H9 (cell line): ENCODE data around the gene TP53BP1. TPM values are rescaled to one million over a fixed set of nuclear protein-coding genes. Genes with fewer than 3 reads are reported as not detected.
A peak's percentile ranks its signal among the peaks of the same experiment; 100 is the strongest.

Experiments
- DNase-seq: peaks from one replicate; pipeline ENCODE4 v3.0.0-alpha.2; 2017
- H2AFZ ChIP-seq: one replicate; pipeline ENCODE4 v1.6.1; 2013; ENCODE audit warnings: mild to moderate bottlenecking, low read length, control low read depth, moderate library complexity
- H2AK5ac ChIP-seq: 2 replicates; pipeline ENCODE4 v1.6.1; 2013; ENCODE audit warnings: low read length, control low read depth, mixed read lengths; ENCODE audit not compliant: insufficient read length
- H2BK120ac ChIP-seq: one replicate; pipeline ENCODE4 v1.6.1; 2013; ENCODE audit warnings: low read depth, mild to moderate bottlenecking, low read length, control low read depth, inconsistent platforms; ENCODE audit not compliant: poor library complexity, severe bottlenecking
- H2BK12ac ChIP-seq: 2 replicates; pipeline ENCODE4 v1.6.1; 2013; ENCODE audit warnings: low read length, control low read depth, mixed read lengths, low read depth; ENCODE audit not compliant: insufficient read length
- H2BK15ac ChIP-seq: 2 replicates; pipeline ENCODE4 v1.6.1; 2013; ENCODE audit warnings: low read depth, low read length, control low read depth
- H2BK20ac ChIP-seq: one replicate; pipeline ENCODE4 v1.6.1; 2013; ENCODE audit warnings: low read depth, mild to moderate bottlenecking, low read length, control low read depth, inconsistent platforms; ENCODE audit not compliant: poor library complexity, severe bottlenecking
- H2BK5ac ChIP-seq: 2 replicates; pipeline ENCODE4 v1.6.1; 2013; ENCODE audit warnings: low read length, control low read depth, mixed read lengths; ENCODE audit not compliant: insufficient read length
- H3K14ac ChIP-seq: 2 replicates; pipeline ENCODE4 v1.6.1; 2013; ENCODE audit warnings: low read length, control low read depth; ENCODE audit not compliant: insufficient read depth
- H3K18ac ChIP-seq: 2 replicates; pipeline ENCODE4 v1.6.1; 2013; ENCODE audit warnings: low read depth, mild to moderate bottlenecking, mixed read lengths, low read length, control low read depth; ENCODE audit not compliant: insufficient read length
- H3K23ac ChIP-seq: 2 replicates; pipeline ENCODE4 v1.6.1; 2013; ENCODE audit warnings: low read length, control low read depth, mixed read lengths, low read depth; ENCODE audit not compliant: insufficient read length
- H3K23me2 ChIP-seq: 2 replicates; pipeline ENCODE4 v1.6.1; 2013; ENCODE audit warnings: low read depth, mild to moderate bottlenecking, mixed read lengths, low read length, control low read depth; ENCODE audit not compliant: insufficient read length, poor library complexity, severe bottlenecking
- H3K27ac ChIP-seq: 2 replicates; pipeline ENCODE4 v1.5.1; 2013; ENCODE audit warnings: low read length, control low read depth, mixed read lengths, low read depth; ENCODE audit not compliant: insufficient read length
- H3K27me3 ChIP-seq: 2 replicates; pipeline ENCODE4 v1.6.1; 2013; ENCODE audit warnings: low read length, control low read depth, inconsistent platforms; ENCODE audit not compliant: insufficient read depth
- H3K4ac ChIP-seq: 2 replicates; pipeline ENCODE4 v1.6.1; 2013; ENCODE audit warnings: low read depth, mild to moderate bottlenecking, control low read depth, inconsistent platforms, low read length, moderate library complexity
- H3K4me1 ChIP-seq: 2 replicates; pipeline ENCODE4 v1.6.1; 2013; ENCODE audit warnings: low read length, control low read depth, inconsistent platforms; ENCODE audit not compliant: insufficient read depth
- H3K4me2 ChIP-seq: 2 replicates; pipeline ENCODE4 v1.6.1; 2013; ENCODE audit warnings: low read length, control low read depth, mixed read lengths; ENCODE audit not compliant: insufficient read length, insufficient read depth
- H3K56ac ChIP-seq: 2 replicates; pipeline ENCODE4 v1.6.1; 2013; ENCODE audit warnings: low read depth, mild to moderate bottlenecking, mixed read lengths, low read length, control low read depth; ENCODE audit not compliant: insufficient read length
- H3K79me1 ChIP-seq: 2 replicates; pipeline ENCODE4 v1.6.1; 2013; ENCODE audit warnings: low read depth, mild to moderate bottlenecking, moderate library complexity, low read length, control low read depth, inconsistent platforms; ENCODE audit not compliant: insufficient read depth, poor library complexity, severe bottlenecking
- H3K79me2 ChIP-seq: 2 replicates; pipeline ENCODE4 v1.6.1; 2013; ENCODE audit warnings: low read length, control low read depth, inconsistent platforms; ENCODE audit not compliant: insufficient read depth
- H3K9ac ChIP-seq: 2 replicates; pipeline ENCODE4 v1.6.1; 2013; ENCODE audit warnings: low read length, control low read depth, mixed read lengths; ENCODE audit not compliant: insufficient read length; ENCODE audit errors: extremely low read depth
- H3K9me3 ChIP-seq: one replicate; pipeline ENCODE4 v1.6.1; 2013; ENCODE audit warnings: low read depth, low read length, inconsistent platforms; ENCODE audit not compliant: control insufficient read depth
- H3T11ph ChIP-seq: one replicate; pipeline ENCODE4 v1.6.1; 2013; ENCODE audit warnings: mild to moderate bottlenecking, low read length, control low read depth, inconsistent platforms
- H4K20me1 ChIP-seq: one replicate; pipeline ENCODE4 v1.6.1; 2013; ENCODE audit not compliant: control insufficient read depth, insufficient read length, insufficient read depth
- H4K5ac ChIP-seq: 2 replicates; pipeline ENCODE4 v1.6.1; 2013; ENCODE audit warnings: low read depth, mild to moderate bottlenecking, mixed read lengths, low read length, control low read depth; ENCODE audit not compliant: insufficient read length
- H4K8ac ChIP-seq: replicated peaks from 2 replicates; pipeline ENCODE4 v1.6.1; 2013; ENCODE audit warnings: low read length, control low read depth, mixed read lengths, low read depth; ENCODE audit not compliant: insufficient read length
- H4K91ac ChIP-seq: 2 replicates; pipeline ENCODE4 v1.6.1; 2013; ENCODE audit warnings: low read depth, mild to moderate bottlenecking, moderate library complexity, mixed read lengths, low read length, control low read depth; ENCODE audit not compliant: insufficient read length
- H3K27ac Mint-ChIP-seq, 3 experiments: 2 replicates in 2 of 3; 3 replicates in 1 of 3; pipeline ENCODE4 v1.8.0; 2020 to 2021; ENCODE audit warnings: mixed read lengths in 3 of 3, mild to moderate bottlenecking in 1 of 3, moderate library complexity in 1 of 3
- H3K27me3 Mint-ChIP-seq: 2 replicates; pipeline ENCODE4 v1.8.0; 2021; ENCODE audit warnings: low read depth, mild to moderate bottlenecking, moderate library complexity, mixed read lengths
- H3K36me3 Mint-ChIP-seq, 3 experiments: 2 replicates in 2 of 3; 3 replicates in 1 of 3; pipeline ENCODE4 v1.8.0; 2020 to 2021; ENCODE audit warnings: low read depth in 3 of 3, mixed read lengths in 3 of 3; ENCODE audit not compliant: insufficient read depth in 1 of 3
- H3K4me1 Mint-ChIP-seq, 2 experiments: 2 replicates each; pipeline ENCODE4 v1.8.0; 2020; ENCODE audit warnings: mixed read lengths in 2 of 2
- H3K4me3 Mint-ChIP-seq, 2 experiments: 2 replicates in 1 of 2; 3 replicates in 1 of 2; pipeline ENCODE4 v1.8.0; 2020 to 2021; ENCODE audit warnings: mild to moderate bottlenecking in 2 of 2, mixed read lengths in 2 of 2, moderate library complexity in 1 of 2
- H3K9me3 Mint-ChIP-seq, 2 experiments: 2 replicates in 1 of 2; 3 replicates in 1 of 2; pipeline ENCODE4 v1.8.0; 2020; ENCODE audit warnings: mild to moderate bottlenecking in 2 of 2, mixed read lengths in 2 of 2, moderate library complexity in 1 of 2
- CTCF ChIP-seq: fragments of 200-600 bp; sonication (generic); conservative IDR thresholded peaks from 3 replicates; pipeline ENCODE4 v1.8.0; 2021; ENCODE audit warnings: antibody characterized with exemption, mild to moderate bottlenecking
- WGBS: extraction: QIAGEN DNeasy Blood & Tissue Kit; methylation state at CpG from one replicate; pipeline ENCODE4 v1.1.7; 2013; ENCODE audit warnings: missing lambda C conversion rate, low lambda C conversion rate, mixed read lengths; ENCODE audit not compliant: insufficient read length; ENCODE audit errors: extremely low coverage; 5-methylcytosine and 5-hydroxymethylcytosine counted together
- total RNA-seq: library from RNA; stranded (reverse); gene quantifications from 2 replicates; pipeline ENCODE4 v1.2.1, GENCODE V29; 2021

TP53BP1 gene
- total RNA-seq, 1 experiment from 2014 or later: 81.5 TPM

GRCh38 chr15:43509660-43510199 lies 16.8 kb upstream of the TP53BP1 start:
- Histone ChIP-seq H3K23ac (no peak overlapping the region), H3K9me3 (no peaks in the 10 kb centered on the region), H3K4me2 (peak overlapping the region; percentile 50), H3K4me1 (no peaks in the 10 kb centered on the region), H3K27ac (no peak overlapping the region), H2AK5ac (no peak overlapping the region), H2BK20ac (no peak overlapping the region), H4K5ac (no peak overlapping the region), H2BK15ac (no peak overlapping the region), H3K14ac (no peak overlapping the region), H4K8ac (no peak overlapping the region), H3K79me1 (no peaks in the 10 kb centered on the region), H4K91ac (no peak overlapping the region), H2BK12ac (no peak overlapping the region), H3K79me2 (no peaks in the 10 kb centered on the region), H3K4ac (no peak overlapping the region), H3K18ac (no peak overlapping the region), H3K9ac (no peak overlapping the region), H2BK5ac (no peak overlapping the region), H3K23me2 (peaks cover 13% of the 10 kb centered on the region), H2AFZ (no peak overlapping the region), H3T11ph (no peak overlapping the region), H2BK120ac (no peak overlapping the region), H3K56ac (no peak overlapping the region), H3K27me3 (peaks cover 12% of the 10 kb centered on the region; the same call in 1 of the 2 replicates), H4K20me1 (no peaks in the 10 kb centered on the region)
- peak overlapping the region in 1 of 3 experiments; percentile 99; a peak in 3 of 7 replicates for H3K27ac Mint-ChIP-seq
- peaks cover 16 to 42% of the 10 kb centered on the region in 2 experiments for H3K4me1 Mint-ChIP-seq
- peaks cover 34% of the 10 kb centered on the region for H3K27me3 Mint-ChIP-seq
- no peaks in the 10 kb centered on the region for H3K36me3 Mint-ChIP-seq
- WGBS: no CpG with 5 or more reads among the region's 8 CpGs
- peak overlapping the region; percentile 75 to 93 for H3K4me3 Mint-ChIP-seq
- no peak for TF ChIP-seq CTCF
- H3K9me3 Mint-ChIP-seq: no peaks in the 10 kb centered on the region
- no peak for DNase-seq
